HTR-8/SVneo (cell line): ENCODE results near the gene METTL25B.

Source experiments
- DNase-seq: peaks from one replicate; pipeline ENCODE4 v3.0.0; 2011; ENCODE audit warnings: low spot score, mixed read lengths; ENCODE audit not compliant: insufficient read length
- FAIRE-seq: peaks from 2 replicates; lab custom pipeline; 2011; peaks lifted over from hg19 to GRCh38; lab: Jason Lieb, UNC

The METTL25B gene

GRCh38 chr1:156700736-156701531 is 27.3 kb upstream of the METTL25B start:
- DNase-seq = no peak
- no peak for FAIRE-seq

- FAIRE-seq (no peak), DNase-seq (no peak)
Observed at GRCh38 chr1:156703336-156703735, 24.9 kb upstream of the METTL25B start.

- FAIRE-seq = no peak
Observed at GRCh38 chr1:156703741-156704140, 24.5 kb upstream of the METTL25B start.

GRCh38 chr1:156704166-156704711 is 24.0 kb upstream of the METTL25B start:
- FAIRE-seq = no peak
- no peak for DNase-seq

More at GRCh38 chr1:156703741-156704140, 24.5 kb upstream of the METTL25B start:
- no peak for DNase-seq

- no peak for DNase-seq
Observed at GRCh38 chr1:156704930-156705320, 23.3 kb upstream of the METTL25B start.

GRCh38 chr1:156705321-156705917 is 22.9 kb upstream of the METTL25B start, which contains the start of gene CRABP2:
CRABP2 (minus strand) TSS chr1:156705583; CDS start chr1:156705446, 137 bp downstream.
- DNase-seq = no peak

More at GRCh38 chr1:156704930-156705320, 23.3 kb upstream of the METTL25B start:
- no peak for FAIRE-seq

GRCh38 chr1:156705918-156706656 is 22.2 kb upstream of the METTL25B start:
- DNase-seq (no peak), FAIRE-seq (no peak)

More at GRCh38 chr1:156705321-156705917, 22.9 kb upstream of the METTL25B start, which contains the start of gene CRABP2:
- no peak for FAIRE-seq

GRCh38 chr1:156706657-156707416 is 21.4 kb upstream of the METTL25B start:
- no peak for DNase-seq
- FAIRE-seq = no peak

- FAIRE-seq (no peak), DNase-seq (no peak)
Observed at GRCh38 chr1:156707417-156708217, 20.7 kb upstream of the METTL25B start.

GRCh38 chr1:156708218-156708661 is 20.0 kb upstream of the METTL25B start:
- DNase-seq = no peak
- FAIRE-seq = no peak

GRCh38 chr1:156709031-156709430 is 19.2 kb upstream of the METTL25B start:
- FAIRE-seq = no peak
- no peak for DNase-seq

GRCh38 chr1:156709757-156710489 is 18.3 kb upstream of the METTL25B start:
- no peak for FAIRE-seq
- peak; percentile 39 for DNase-seq

- FAIRE-seq = no peak
- DNase-seq = no peak
Observed at GRCh38 chr1:156711011-156711817, 17.1 kb upstream of the METTL25B start.

- FAIRE-seq (no peak), DNase-seq (no peak)
Observed at GRCh38 chr1:156712626-156713025, 15.6 kb upstream of the METTL25B start.

GRCh38 chr1:156714830-156715229 is 13.4 kb upstream of the METTL25B start:
- DNase-seq (no peak), FAIRE-seq (no peak)

- no peak for DNase-seq
- FAIRE-seq = no peak
Observed at GRCh38 chr1:156717351-156717750, 10.9 kb upstream of the METTL25B start.

GRCh38 chr1:156721131-156721530 is 7.1 kb upstream of the METTL25B start:
- no peak for FAIRE-seq
- no peak for DNase-seq
